Loucy (cell line): ENCODE results near the gene DRC1.

Experiments used
- H2AFZ ChIP-seq: fragments of 200-600 bp; sonication (generic); 2 replicates; pipeline ENCODE4 v1.6.0; 2016; ENCODE audit warnings: antibody characterized with exemption, mild to moderate bottlenecking, low read length, moderate library complexity
- H3F3A ChIP-seq: fragments of 200-600 bp; 2 replicates; pipeline ENCODE4 v1.6.0; 2016; ENCODE audit warnings: antibody characterized with exemption, low read depth, mild to moderate bottlenecking
- H3K27me3 ChIP-seq: fragments of 200-600 bp; sonication (generic); 2 replicates; pipeline ENCODE4 v1.6.1; 2014; ENCODE audit warnings: low read length, mild to moderate bottlenecking; ENCODE audit not compliant: insufficient read depth, poor library complexity, severe bottlenecking
- H3K36me3 ChIP-seq: fragments of 200-600 bp; sonication (generic); 2 replicates; pipeline ENCODE4 v1.6.1; 2016; ENCODE audit warnings: low read length; ENCODE audit not compliant: insufficient read depth
- H3K4me1 ChIP-seq: fragments of 200-600 bp; sonication (generic); 2 replicates; pipeline ENCODE4 v1.5.1; 2014; ENCODE audit warnings: low read length, mild to moderate bottlenecking; ENCODE audit not compliant: insufficient read depth, poor library complexity, severe bottlenecking
- H3K4me2 ChIP-seq: fragments of 200-600 bp; sonication (generic); 2 replicates; pipeline ENCODE4 v1.6.0; 2014; ENCODE audit warnings: antibody characterized with exemption, low read length, low read depth, mild to moderate bottlenecking; ENCODE audit not compliant: poor library complexity, severe bottlenecking
- H3K4me3 ChIP-seq: fragments of 200-600 bp; sonication (generic); 2 replicates; pipeline ENCODE4 v1.5.1; 2014; ENCODE audit warnings: low read length, mild to moderate bottlenecking, mixed read lengths; ENCODE audit not compliant: poor library complexity, severe bottlenecking
- H3K79me2 ChIP-seq: fragments of 200-600 bp; sonication (generic); 2 replicates; pipeline ENCODE4 v1.6.1; 2014; ENCODE audit warnings: low read length; ENCODE audit not compliant: insufficient read depth
- H3K9ac ChIP-seq: fragments of 200-600 bp; sonication (generic); 2 replicates; pipeline ENCODE4 v1.6.0; 2014; ENCODE audit warnings: mild to moderate bottlenecking, low read depth, low read length, moderate library complexity; ENCODE audit not compliant: poor library complexity, severe bottlenecking
- H3K9me2 ChIP-seq: fragments of 200-600 bp; sonication (generic); replicated peaks from 2 replicates; pipeline ENCODE4 v1.6.1; 2016; ENCODE audit warnings: low read depth, low read length, mixed read lengths
- H3K9me3 ChIP-seq: fragments of 200-600 bp; sonication (generic); 2 replicates; pipeline ENCODE4 v1.6.1; 2014; ENCODE audit warnings: mild to moderate bottlenecking, antibody characterized with exemption, low read length, low read depth; ENCODE audit not compliant: insufficient read depth
- H4K20me1 ChIP-seq: fragments of 200-600 bp; sonication (generic); 2 replicates; pipeline ENCODE4 v1.6.0; 2014; ENCODE audit warnings: antibody characterized with exemption, low read length, mild to moderate bottlenecking; ENCODE audit not compliant: insufficient read depth, poor library complexity, severe bottlenecking
- EZH2phosphoT487 ChIP-seq: fragments of 200-600 bp; IDR thresholded peaks from 2 replicates; pipeline ENCODE4 v1.6.1; 2018; ENCODE audit warnings: antibody characterized with exemption, mild to moderate bottlenecking, moderate library complexity, borderline replicate concordance
- TF ChIP-seq, protein P1 (sequence below): fragments of 200-600 bp; sonication (generic); conservative IDR thresholded peaks from 2 replicates; pipeline ENCODE4 v1.5.1; 2014; ENCODE audit warnings: mild to moderate bottlenecking, antibody characterized with exemption, low read length

The DRC1 gene

GRCh38 chr2:26486789-26487188 is 85.1 kb downstream of the DRC1 start:
- TF ChIP-seq, protein P1, sequence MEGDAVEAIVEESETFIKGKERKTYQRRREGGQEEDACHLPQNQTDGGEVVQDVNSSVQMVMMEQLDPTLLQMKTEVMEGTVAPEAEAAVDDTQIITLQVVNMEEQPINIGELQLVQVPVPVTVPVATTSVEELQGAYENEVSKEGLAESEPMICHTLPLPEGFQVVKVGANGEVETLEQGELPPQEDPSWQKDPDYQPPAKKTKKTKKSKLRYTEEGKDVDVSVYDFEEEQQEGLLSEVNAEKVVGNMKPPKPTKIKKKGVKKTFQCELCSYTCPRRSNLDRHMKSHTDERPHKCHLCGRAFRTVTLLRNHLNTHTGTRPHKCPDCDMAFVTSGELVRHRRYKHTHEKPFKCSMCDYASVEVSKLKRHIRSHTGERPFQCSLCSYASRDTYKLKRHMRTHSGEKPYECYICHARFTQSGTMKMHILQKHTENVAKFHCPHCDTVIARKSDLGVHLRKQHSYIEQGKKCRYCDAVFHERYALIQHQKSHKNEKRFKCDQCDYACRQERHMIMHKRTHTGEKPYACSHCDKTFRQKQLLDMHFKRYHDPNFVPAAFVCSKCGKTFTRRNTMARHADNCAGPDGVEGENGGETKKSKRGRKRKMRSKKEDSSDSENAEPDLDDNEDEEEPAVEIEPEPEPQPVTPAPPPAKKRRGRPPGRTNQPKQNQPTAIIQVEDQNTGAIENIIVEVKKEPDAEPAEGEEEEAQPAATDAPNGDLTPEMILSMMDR, result no peak
- TF ChIP-seq EZH2phosphoT487, result no peak
- Histone ChIP-seq H3K9me3 (no peaks in the 10 kb centered on the region), H3K27me3 (no peaks in the 10 kb centered on the region), H3K4me1 (no peaks in the 10 kb centered on the region), H3K79me2 (no peaks in the 10 kb centered on the region), H3K4me3 (no peak overlapping the region), H2AFZ (no peak overlapping the region), H3F3A (no peaks in the 10 kb centered on the region), H4K20me1 (no peaks in the 10 kb centered on the region), H3K36me3 (no peaks in the 10 kb centered on the region), H3K9ac (no peak overlapping the region), H3K9me2 (no peaks in the 10 kb centered on the region), H3K4me2 (no peak overlapping the region)

- TF ChIP-seq, protein P1, result no peak
- TF ChIP-seq EZH2phosphoT487, result no peak
- no peaks in the 10 kb centered on the region for H3K9me2 ChIP-seq
- H3K4me3 ChIP-seq, result no peak overlapping the region
- H3K4me1 ChIP-seq, result no peaks in the 10 kb centered on the region
- H3K79me2 ChIP-seq, result no peaks in the 10 kb centered on the region
- H3K9ac ChIP-seq, result no peak overlapping the region
- H3K27me3 ChIP-seq, result no peaks in the 10 kb centered on the region
- no peak overlapping the region for H2AFZ ChIP-seq
- H4K20me1 ChIP-seq, result no peaks in the 10 kb centered on the region
- H3K4me2 ChIP-seq, result no peak overlapping the region
- no peaks in the 10 kb centered on the region for H3K9me3 ChIP-seq
- H3F3A ChIP-seq, result no peaks in the 10 kb centered on the region
- H3K36me3 ChIP-seq, result no peaks in the 10 kb centered on the region
Measured at GRCh38 chr2:26487192-26487591, 85.5 kb downstream of the DRC1 start.

- no peaks in the 10 kb centered on the region for H3K4me1 ChIP-seq
- no peaks in the 10 kb centered on the region for H3F3A ChIP-seq
- TF ChIP-seq EZH2phosphoT487, result no peak
- TF ChIP-seq, protein P1, result no peak
- no peaks in the 10 kb centered on the region for H3K79me2 ChIP-seq
- H2AFZ ChIP-seq, result no peak overlapping the region
- H3K27me3 ChIP-seq, result no peaks in the 10 kb centered on the region
- no peak overlapping the region for H3K9ac ChIP-seq
- no peak overlapping the region for H3K4me2 ChIP-seq
- no peak overlapping the region for H3K4me3 ChIP-seq
- no peaks in the 10 kb centered on the region for H3K9me3 ChIP-seq
- H4K20me1 ChIP-seq, result no peaks in the 10 kb centered on the region
- H3K36me3 ChIP-seq, result no peaks in the 10 kb centered on the region
- H3K9me2 ChIP-seq, result no peaks in the 10 kb centered on the region
Measured at GRCh38 chr2:26488463-26489212, 86.9 kb downstream of the DRC1 start.
